HuH-7.5 (cell line): ENCODE measurements around the gene CLDN8.

Experiments used
- DNase-seq: peaks from one replicate; pipeline ENCODE4 v3.0.0; 2011; ENCODE audit warnings: low spot score

Gene CLDN8

GRCh38 chr21:30216041-30216723 is at the start of gene CLDN8:
TSS of gene CLDN8 (minus strand) at chr21:30216097. CDS start at chr21:30215925, 172 bp downstream.
- DNase-seq = no peak

GRCh38 chr21:30257773-30258172 is 41.9 kb upstream of the CLDN8 start:
- peak; percentile 2 for DNase-seq

- no peak for DNase-seq
These were observed 40.2 kb upstream of the CLDN8 start for GRCh38 chr21:30256100-30256499.

- DNase-seq = no peak
These were observed 39.8 kb upstream of the CLDN8 start for GRCh38 chr21:30255679-30256078.

- DNase-seq = no peak
These were observed 35.9 kb upstream of the CLDN8 start for GRCh38 chr21:30251781-30252180.

DNA sequence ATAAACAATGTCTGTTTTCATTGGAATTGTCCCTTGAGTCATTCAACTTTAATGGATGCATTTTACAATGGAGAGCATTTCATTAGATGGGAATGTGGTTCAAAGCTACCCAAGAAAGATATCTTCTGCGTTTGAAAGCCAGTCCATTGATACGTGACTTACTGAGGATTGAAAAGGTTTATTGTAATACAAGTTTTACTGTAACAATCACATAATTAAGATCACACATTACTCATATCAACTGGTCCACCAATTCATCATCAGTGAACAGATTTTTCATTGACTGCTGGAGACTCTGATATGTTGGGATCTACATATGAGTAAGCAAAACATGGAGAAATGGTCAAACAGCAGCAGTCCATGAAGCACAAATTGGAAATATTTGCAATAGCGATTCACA is 34.0 kb upstream of the CLDN8 start:
- no peak for DNase-seq

DNA sequence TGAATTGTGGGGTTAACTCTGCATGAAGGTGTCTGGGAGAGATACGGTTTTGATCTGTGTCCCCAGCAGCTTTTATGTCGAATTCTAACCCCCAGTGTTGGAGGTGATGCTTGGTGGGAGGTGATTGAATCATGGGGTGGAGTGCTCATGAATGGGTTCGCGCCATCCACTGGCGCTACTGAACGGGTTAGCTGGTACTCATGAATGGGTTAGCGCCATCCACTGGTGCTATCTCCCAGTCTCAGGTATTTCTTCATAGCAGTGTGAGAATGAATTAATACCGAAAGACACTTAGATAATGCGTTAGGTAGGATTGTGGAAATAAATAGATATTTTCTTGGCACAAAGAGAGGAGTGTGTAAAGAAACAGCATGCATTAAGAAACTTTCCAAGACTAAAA is 32.9 kb upstream of the CLDN8 start:
- no peak for DNase-seq

DNA sequence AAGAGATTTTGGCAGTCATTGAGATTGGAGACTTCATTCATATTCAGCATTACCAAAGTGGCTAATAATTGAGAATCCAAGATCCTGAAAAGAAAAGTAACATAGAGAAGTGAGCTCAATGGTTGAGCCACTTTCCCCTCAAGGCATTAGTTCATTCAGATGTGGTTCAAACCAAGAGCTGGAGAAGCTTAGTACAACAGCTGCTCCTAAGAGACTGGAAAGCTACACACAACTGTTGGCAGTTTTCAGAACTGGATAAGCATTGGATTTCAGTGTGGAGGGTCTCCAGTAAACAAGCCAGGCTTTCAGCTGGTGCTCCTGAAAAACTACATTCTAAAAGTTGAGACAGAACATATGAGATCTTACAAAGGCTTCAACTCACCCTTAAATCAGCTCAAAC is 29.2 kb upstream of the CLDN8 start:
- no peak for DNase-seq

- no peak for DNase-seq
These were observed 27.8 kb upstream of the CLDN8 start for GRCh38 chr21:30243691-30244090.

DNA sequence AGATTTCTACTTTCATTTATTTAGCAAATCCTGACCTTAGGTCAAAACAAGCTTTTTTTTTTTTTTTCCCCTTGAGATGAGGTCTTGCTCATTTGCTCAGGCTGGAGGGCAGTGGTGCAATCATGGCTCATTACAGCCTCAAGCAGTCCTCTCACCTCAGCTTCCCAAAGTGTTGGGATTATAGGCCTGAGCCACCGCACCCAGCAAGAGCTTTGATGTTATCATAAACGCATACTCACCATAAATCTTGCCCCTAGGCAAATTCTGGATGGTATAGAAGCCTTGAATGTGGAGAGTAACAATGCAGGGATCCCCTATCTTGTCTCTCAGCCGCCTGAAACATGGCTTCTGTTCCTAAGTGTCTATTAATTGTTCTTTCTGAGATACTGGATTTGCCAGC is 24.8 kb upstream of the CLDN8 start:
- DNase-seq = no peak

DNA sequence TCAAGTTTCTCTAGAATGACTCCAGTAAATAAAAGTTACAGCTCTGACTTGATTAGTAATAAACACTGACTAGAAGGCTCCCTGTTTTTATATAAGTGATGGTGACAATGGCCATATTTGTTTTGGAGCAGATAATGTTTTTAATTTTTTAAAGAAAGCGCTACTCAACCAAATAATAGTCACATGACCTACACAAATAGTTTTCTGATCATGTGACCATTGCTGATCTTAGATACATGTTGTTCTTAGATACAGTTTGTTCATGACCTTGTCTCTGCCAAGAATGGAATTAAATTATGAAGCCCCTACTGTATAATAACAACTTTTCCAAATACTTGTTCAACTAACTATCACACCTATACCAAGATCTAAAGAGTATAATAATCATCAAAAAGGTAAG is 22.3 kb upstream of the CLDN8 start:
- no peak for DNase-seq

GRCh38 chr21:30234643-30235042 is 18.7 kb upstream of the CLDN8 start:
- no peak for DNase-seq

DNA sequence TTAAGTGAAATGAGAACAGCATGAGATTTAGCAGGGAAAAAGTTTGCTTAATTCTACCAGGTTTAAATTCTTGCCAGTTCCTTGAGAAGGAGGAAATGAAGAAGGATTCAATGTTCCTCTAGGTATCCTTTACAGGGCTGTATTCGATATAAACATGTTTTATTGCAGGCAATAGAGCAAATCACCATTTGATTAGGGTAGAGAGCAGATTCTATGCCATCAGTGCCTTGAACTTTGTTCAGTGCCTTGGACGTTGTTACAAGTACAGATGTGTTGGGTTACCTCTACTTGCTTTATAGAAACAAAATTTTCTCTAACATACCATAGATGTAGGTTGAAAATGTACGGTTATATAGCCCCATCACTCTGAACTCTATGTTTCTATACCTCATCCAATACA is 18.2 kb upstream of the CLDN8 start:
- no peak for DNase-seq

DNA sequence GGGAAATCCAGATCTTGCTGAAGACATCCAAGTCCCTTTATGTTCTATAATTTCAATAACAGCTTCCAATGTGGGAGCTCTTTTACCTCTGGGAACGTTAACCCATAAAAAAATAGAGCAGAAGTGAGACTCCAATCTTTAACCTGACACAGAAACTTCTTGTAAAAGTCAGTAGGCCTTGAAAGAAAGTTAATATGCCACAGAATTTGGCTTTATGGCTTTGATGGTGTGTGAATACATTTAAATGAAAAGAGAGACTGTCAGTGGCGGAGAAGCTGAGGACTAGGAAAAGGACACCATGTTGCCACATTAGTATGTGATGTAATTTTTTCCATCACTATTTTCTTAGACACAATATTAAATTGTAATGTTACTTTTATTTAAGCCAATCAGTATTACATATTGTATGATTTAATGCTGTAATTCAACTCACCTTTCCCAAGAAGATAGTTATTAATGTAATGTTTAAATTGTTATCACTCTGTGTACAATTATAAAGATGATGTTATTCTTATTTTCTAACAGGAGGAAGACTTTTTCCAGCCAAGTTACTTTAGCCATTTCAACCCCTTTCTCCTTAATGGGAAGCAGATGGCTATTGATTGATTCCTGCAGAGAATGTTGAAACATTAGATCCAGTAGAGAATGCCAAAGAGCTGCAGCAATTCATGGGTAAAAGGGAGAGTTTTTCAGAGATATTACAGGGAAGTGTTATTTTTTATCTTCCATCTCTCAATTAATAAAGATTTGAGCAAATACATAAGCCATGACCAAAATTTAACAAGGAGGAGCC is 17.5 kb upstream of the CLDN8 start:
- DNase-seq = no peak

DNA sequence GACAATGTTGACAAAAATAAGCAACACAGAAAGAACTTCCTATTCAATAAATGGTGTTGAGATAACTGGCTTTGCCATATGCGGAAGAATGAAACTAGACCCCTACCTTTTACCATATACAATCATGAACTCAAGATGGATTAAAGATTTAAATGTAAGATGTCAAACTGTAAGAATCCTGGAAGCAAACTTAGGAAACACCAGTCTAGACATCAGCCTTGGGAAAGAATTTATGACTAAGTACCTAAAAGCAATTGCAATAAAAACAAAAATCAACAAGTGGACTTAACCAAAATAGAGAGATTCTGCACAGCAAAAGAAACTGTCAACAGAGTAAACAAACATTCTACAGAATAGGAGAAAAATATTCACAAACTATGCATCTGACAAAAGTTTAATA is 16.1 kb upstream of the CLDN8 start:
- no peak for DNase-seq

GRCh38 chr21:30227633-30228404 is 11.9 kb upstream of the CLDN8 start:
- no peak for DNase-seq

- DNase-seq = no peak
These were observed 11.2 kb upstream of the CLDN8 start for GRCh38 chr21:30227128-30227527.

DNA sequence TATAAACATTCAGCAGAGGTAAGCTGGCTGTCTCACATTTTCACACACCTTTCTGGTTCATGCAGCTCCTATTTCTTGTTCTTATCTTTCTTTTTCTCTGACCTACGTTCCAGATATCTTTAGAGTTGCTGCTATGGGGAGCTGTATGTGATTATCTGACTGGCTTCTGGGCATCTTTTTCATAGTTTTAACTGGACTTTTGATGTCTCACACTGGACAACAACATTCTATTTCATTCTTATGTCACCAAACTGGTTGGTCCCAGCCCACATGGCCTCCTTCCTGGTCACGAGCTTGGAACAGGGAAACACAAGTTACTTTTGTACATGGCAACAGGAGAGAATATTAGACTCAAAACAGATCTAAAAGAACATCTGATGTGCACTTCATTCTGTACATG is 7.7 kb upstream of the CLDN8 start:
- no peak for DNase-seq

DNA sequence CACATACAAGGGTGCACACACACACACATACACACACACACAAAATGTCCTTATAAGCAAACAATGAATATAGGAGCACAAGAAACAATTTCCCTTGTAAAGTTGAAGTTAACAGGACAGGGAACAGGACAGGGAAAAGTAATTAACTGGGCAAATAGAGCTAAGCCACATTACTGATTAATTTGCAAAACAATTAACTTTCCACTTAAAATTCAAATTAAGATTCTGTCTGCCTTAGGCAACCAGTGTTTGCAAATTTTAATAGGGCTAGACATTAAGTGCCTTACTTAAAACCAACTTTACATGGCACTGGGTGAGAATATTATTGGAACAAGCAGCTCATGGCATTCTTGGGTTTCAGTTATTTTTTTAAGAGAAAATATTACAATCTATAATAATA is 6.8 kb upstream of the CLDN8 start:
- DNase-seq = no peak

- no peak for DNase-seq
These were observed 4.8 kb downstream of the CLDN8 start for GRCh38 chr21:30211071-30211470.

- DNase-seq = no peak
These were observed 6.3 kb downstream of the CLDN8 start for GRCh38 chr21:30209601-30210000.

GRCh38 chr21:30207252-30207579 is 8.7 kb downstream of the CLDN8 start:
- DNase-seq = no peak
